ENCODE measurements around the gene OSBPL8. TPM values are rescaled to one million over a fixed set of nuclear protein-coding genes. Genes with fewer than 3 reads are reported as not detected.

The OSBPL8 gene
- total RNA-seq, 5 donors from 2014 or later (not counting 1 experiment from before 2014, with no cell fraction given), result 122 to 152 (median 130) TPM

- Histone ChIP-seq H3K27ac (ENCODE audit: low read length) (no peak overlapping the region), H3K4me3 (ENCODE audit: control insufficient read depth in 1 of 2, extremely low read depth in 1 of 2, low read length in 1 of 2) (no peak overlapping the region), H3K4me1 (ENCODE audit: control insufficient read depth in 1 of 2, extremely low read depth in 1 of 2, insufficient read depth in 2 of 2, low read length in 2 of 2) (peaks cover 0 to 4% of the 10 kb centered on the region in 2 experiments), H3K27me3 (replicated peaks in 1 of 2; ENCODE audit: control insufficient read depth in 2 of 2, extremely low read depth in 1 of 2, insufficient read depth in 2 of 2, low read length in 1 of 2) (no peaks in the 10 kb centered on the region), H3K9me3 (peaks cover 11% of the 10 kb centered on the region), H3K36me3 (ENCODE audit: control insufficient read depth in 2 of 2, extremely low read depth in 1 of 2, insufficient read depth in 1 of 2, low read length in 1 of 2) (no peaks in the 10 kb centered on the region)
- CTCF ChIA-PET, result interaction anchor here (0.6 kb wide), 3 partner anchors 18 to 318 kb away, joined by 3 read pairs; no protein-coding TSS in a partner anchor
- no peak for DNase-seq
- no peak for ATAC-seq (replicated peaks in 1 of 4)
- WGBS (ENCODE audit: insufficient coverage), result 93% methylated on average over 5 of the region's 9 CpGs
- POLR2A ChIA-PET, result interaction anchor here in 1 of 2 donors (0.6 kb wide), 2 partner anchors 139 to 357 kb away, joined by 4 to 10 read pairs; no protein-coding TSS in a partner anchor
- Mint-ChIP-seq H3K27me3 (no peaks in the 10 kb centered on the region), H3K9me3 (peaks cover 0 to 25% (median 15%) of the 10 kb centered on the region in 3 donors), H3K36me3 (peaks cover 38% of the 10 kb centered on the region), H3K4me3 (no peak overlapping the region), H3K4me1 (peaks cover 24 to 35% (median 26%) of the 10 kb centered on the region in 3 donors), H3K27ac (peak overlapping the region in 1 of 2 donors; percentile 12)
Measured at GRCh38 chr12:76422543-76423438, 136.8 kb downstream of the OSBPL8 start.

- no peak overlapping the region for H3K4me3 ChIP-seq (ENCODE audit: control insufficient read depth in 1 of 2, extremely low read depth in 1 of 2, low read length in 1 of 2)
- ATAC-seq (replicated peaks in 1 of 4) (no peak), DNase-seq (no peak)
- H3K36me3 ChIP-seq (ENCODE audit: control insufficient read depth in 2 of 2, extremely low read depth in 1 of 2, insufficient read depth in 1 of 2, low read length in 1 of 2), result no peaks in the 10 kb centered on the region
- peaks cover 0 to 4% of the 10 kb centered on the region in 2 experiments for H3K4me1 ChIP-seq (ENCODE audit: control insufficient read depth in 1 of 2, extremely low read depth in 1 of 2, insufficient read depth in 2 of 2, low read length in 2 of 2)
- H3K27me3 ChIP-seq (replicated peaks in 1 of 2; ENCODE audit: control insufficient read depth in 2 of 2, extremely low read depth in 1 of 2, insufficient read depth in 2 of 2, low read length in 1 of 2), result no peaks in the 10 kb centered on the region
- no peak overlapping the region for H3K27ac Mint-ChIP-seq
- peaks cover 30 to 40% (median 31%) of the 10 kb centered on the region in 3 donors for H3K4me1 Mint-ChIP-seq
- ChIA-PET CTCF (interaction anchor here in 1 of 2 donors (0.6 kb wide), 2 partner anchors 85 to 317 kb away, joined by 3 read pairs; no protein-coding TSS in a partner anchor), POLR2A (interaction anchor here in 1 of 2 donors (0.6 kb wide), 1 partner anchor 140 kb away, joined by 4 read pairs; no protein-coding TSS in a partner anchor)
- H3K27ac ChIP-seq (ENCODE audit: low read length), result no peak overlapping the region
- peaks cover 38% of the 10 kb centered on the region for H3K36me3 Mint-ChIP-seq
- H3K4me3 Mint-ChIP-seq, result no peak overlapping the region
- no peaks in the 10 kb centered on the region for H3K27me3 Mint-ChIP-seq
- peaks cover 10% of the 10 kb centered on the region for H3K9me3 ChIP-seq
- WGBS (ENCODE audit: insufficient coverage), result no CpG with 5 or more reads among the region's 2 CpGs
- H3K9me3 Mint-ChIP-seq, result peaks cover 0 to 25% (median 15%) of the 10 kb centered on the region in 3 donors
Measured at GRCh38 chr12:76422154-76422542, 137.4 kb downstream of the OSBPL8 start.

- H3K36me3 ChIP-seq (ENCODE audit: control insufficient read depth in 2 of 2, extremely low read depth in 1 of 2, insufficient read depth in 1 of 2, low read length in 1 of 2), result no peaks in the 10 kb centered on the region
- CTCF ChIA-PET, result interaction anchor here (0.5 to 0.9 kb wide), 3 partner anchors 35 to 166 kb away, joined by 3 read pairs; no protein-coding TSS in a partner anchor
- ATAC-seq (replicated peaks in 1 of 4) (no peak), DNase-seq (no peak)
- H3K27ac ChIP-seq (ENCODE audit: low read length), result no peak overlapping the region
- POLR2A ChIA-PET, result interaction anchor here (0.6 to 0.7 kb wide), 2 partner anchors 89 to 1377 kb away, joined by 3 to 5 read pairs; no protein-coding TSS in a partner anchor
- H3K27ac Mint-ChIP-seq, result no peak overlapping the region
- no peaks in the 10 kb centered on the region for H3K27me3 Mint-ChIP-seq
- WGBS (ENCODE audit: insufficient coverage), result no CpG with 5 or more reads among the region's 2 CpGs
- H3K9me3 ChIP-seq, result peaks cover 7% of the 10 kb centered on the region
- H3K4me3 Mint-ChIP-seq, result no peak overlapping the region
- H3K9me3 Mint-ChIP-seq, result peaks cover 0 to 15% (median 7%) of the 10 kb centered on the region in 3 donors
- H3K36me3 Mint-ChIP-seq, result peaks cover 28% of the 10 kb centered on the region
- H3K4me1 ChIP-seq (ENCODE audit: control insufficient read depth in 1 of 2, extremely low read depth in 1 of 2, insufficient read depth in 2 of 2, low read length in 2 of 2), result peaks cover 0 to 4% of the 10 kb centered on the region in 2 experiments
- H3K27me3 ChIP-seq (replicated peaks in 1 of 2; ENCODE audit: control insufficient read depth in 2 of 2, extremely low read depth in 1 of 2, insufficient read depth in 2 of 2, low read length in 1 of 2), result no peaks in the 10 kb centered on the region
- H3K4me3 ChIP-seq (ENCODE audit: control insufficient read depth in 1 of 2, extremely low read depth in 1 of 2, low read length in 1 of 2), result no peak overlapping the region
- peaks cover 33 to 38% (median 34%) of the 10 kb centered on the region in 3 donors for H3K4me1 Mint-ChIP-seq
Measured at GRCh38 chr12:76421046-76421445, 138.5 kb downstream of the OSBPL8 start.

- no peaks in the 10 kb centered on the region for H3K36me3 ChIP-seq (ENCODE audit: control insufficient read depth in 2 of 2, extremely low read depth in 1 of 2, insufficient read depth in 1 of 2, low read length in 1 of 2)
Measured at GRCh38 chr12:76420222-76420621, 139.3 kb downstream of the OSBPL8 start.

GRCh38 chr12:76417116-76417515 lies 142.5 kb downstream of the OSBPL8 start:
- Mint-ChIP-seq H3K27ac (peak overlapping the region in 1 of 2 donors; percentile 61), H3K9me3 (no peaks in the 10 kb centered on the region), H3K27me3 (no peaks in the 10 kb centered on the region), H3K4me3 (no peak overlapping the region), H3K36me3 (peaks cover 6% of the 10 kb centered on the region), H3K4me1 (peaks cover 20 to 29% (median 24%) of the 10 kb centered on the region in 3 donors)
- ChIA-PET POLR2A (no interaction called here), CTCF (no interaction called here)
- H3K4me1 ChIP-seq (ENCODE audit: control insufficient read depth in 1 of 2, extremely low read depth in 1 of 2, insufficient read depth in 2 of 2, low read length in 2 of 2), result peaks cover 0 to 4% of the 10 kb centered on the region in 2 experiments
- no peaks in the 10 kb centered on the region for H3K36me3 ChIP-seq (ENCODE audit: control insufficient read depth in 2 of 2, extremely low read depth in 1 of 2, insufficient read depth in 1 of 2, low read length in 1 of 2)
- H3K9me3 ChIP-seq, result no peaks in the 10 kb centered on the region
- H3K27me3 ChIP-seq (replicated peaks in 1 of 2; ENCODE audit: control insufficient read depth in 2 of 2, extremely low read depth in 1 of 2, insufficient read depth in 2 of 2, low read length in 1 of 2), result no peaks in the 10 kb centered on the region
- DNase-seq, result no peak
- ATAC-seq (replicated peaks in 1 of 4), result no peak
- no peak overlapping the region for H3K27ac ChIP-seq (ENCODE audit: low read length)
- no peak overlapping the region for H3K4me3 ChIP-seq (ENCODE audit: control insufficient read depth in 1 of 2, extremely low read depth in 1 of 2, low read length in 1 of 2)

More at GRCh38 chr12:76420222-76420621, 139.3 kb downstream of the OSBPL8 start:
- ChIA-PET CTCF (interaction anchor here in 1 of 2 donors (0.9 kb wide), 1 partner anchor 36 kb away, joined by 3 read pairs; no protein-coding TSS in a partner anchor), POLR2A (no interaction called here)
- ATAC-seq (replicated peaks in 1 of 4), result no peak
- H3K9me3 Mint-ChIP-seq, result peaks cover 0 to 7% (median 4%) of the 10 kb centered on the region in 3 donors
- no peak overlapping the region for H3K27ac Mint-ChIP-seq
- Histone ChIP-seq H3K9me3 (peaks cover 4% of the 10 kb centered on the region), H3K27ac (ENCODE audit: low read length) (no peak overlapping the region), H3K4me3 (ENCODE audit: control insufficient read depth in 1 of 2, extremely low read depth in 1 of 2, low read length in 1 of 2) (no peak overlapping the region), H3K27me3 (replicated peaks in 1 of 2; ENCODE audit: control insufficient read depth in 2 of 2, extremely low read depth in 1 of 2, insufficient read depth in 2 of 2, low read length in 1 of 2) (no peaks in the 10 kb centered on the region), H3K4me1 (ENCODE audit: control insufficient read depth in 1 of 2, extremely low read depth in 1 of 2, insufficient read depth in 2 of 2, low read length in 2 of 2) (peaks cover 0 to 4% of the 10 kb centered on the region in 2 experiments)
- no peak overlapping the region for H3K4me3 Mint-ChIP-seq
- DNase-seq, result no peak
- WGBS (ENCODE audit: insufficient coverage), result no CpG with 5 or more reads among the region's 2 CpGs
- peaks cover 20% of the 10 kb centered on the region for H3K36me3 Mint-ChIP-seq
- peaks cover 33 to 38% (median 34%) of the 10 kb centered on the region in 3 donors for H3K4me1 Mint-ChIP-seq
- H3K27me3 Mint-ChIP-seq, result no peaks in the 10 kb centered on the region

- Histone ChIP-seq H3K4me1 (ENCODE audit: control insufficient read depth in 1 of 2, extremely low read depth in 1 of 2, insufficient read depth in 2 of 2, low read length in 2 of 2) (peaks cover 0 to 3% of the 10 kb centered on the region in 2 experiments), H3K36me3 (ENCODE audit: control insufficient read depth in 2 of 2, extremely low read depth in 1 of 2, insufficient read depth in 1 of 2, low read length in 1 of 2) (peaks cover 0 to 3% of the 10 kb centered on the region in 2 donors), H3K4me3 (ENCODE audit: control insufficient read depth in 1 of 2, extremely low read depth in 1 of 2, low read length in 1 of 2) (no peak overlapping the region), H3K27me3 (replicated peaks in 1 of 2; ENCODE audit: control insufficient read depth in 2 of 2, extremely low read depth in 1 of 2, insufficient read depth in 2 of 2, low read length in 1 of 2) (no peaks in the 10 kb centered on the region), H3K27ac (ENCODE audit: low read length) (no peak overlapping the region), H3K9me3 (no peaks in the 10 kb centered on the region)
- no peak for DNase-seq
- no peak overlapping the region for H3K4me3 Mint-ChIP-seq
- H3K27me3 Mint-ChIP-seq, result no peaks in the 10 kb centered on the region
- no peaks in the 10 kb centered on the region for H3K9me3 Mint-ChIP-seq
- ChIA-PET POLR2A (interaction anchor here in 1 of 2 donors (0.6 kb wide), 1 partner anchor 28 kb away, joined by 3 read pairs; no protein-coding TSS in a partner anchor), CTCF (no interaction called here)
- WGBS (ENCODE audit: insufficient coverage), result 95% methylated on average over 3 of the region's 4 CpGs
- H3K27ac Mint-ChIP-seq, result no peak overlapping the region
- peaks cover 24 to 28% (median 26%) of the 10 kb centered on the region in 3 donors for H3K4me1 Mint-ChIP-seq
- ATAC-seq (replicated peaks in 1 of 4), result no peak
- peaks cover 8% of the 10 kb centered on the region for H3K36me3 Mint-ChIP-seq
Measured at GRCh38 chr12:76413121-76413520, 146.4 kb downstream of the OSBPL8 start.

Data from T-cell (primary cell).